HG03457 (cell line): ENCODE data around the gene ATP8B1.
"Not testable (repeated sequence)": the region's sequence is repeated elsewhere in the genome, so short reads cannot be mapped to it uniquely, and the experiment has no call there.

Experiments
- ATAC-seq: cut with Tn5 transposase; IDR thresholded peaks from one replicate; pipeline ENCODE4 v1.9.1; 2021; ENCODE audit warnings: moderate number of reproducible peaks; ENCODE audit not compliant: unreplicated experiment

ATP8B1 gene

GRCh38 chr18:57803103-57803969, at the start of gene ATP8B1:
Gene ATP8B1 (minus strand): TSS chr18:57803315. CDS start chr18:57731807, 71,508 bp downstream.
- no peak for ATAC-seq

- no peak for ATAC-seq
Measured at GRCh38 chr18:57850063-57850462, 46.9 kb upstream of the ATP8B1 start.

GRCh38 chr18:57848374-57848773, 45.3 kb upstream of the ATP8B1 start:
- not testable (repeated sequence) for ATAC-seq

- not testable (repeated sequence) for ATAC-seq
Measured at GRCh38 chr18:57847431-57847830, 44.3 kb upstream of the ATP8B1 start.

GRCh38 chr18:57846258-57846657, 43.1 kb upstream of the ATP8B1 start:
- no peak for ATAC-seq

GRCh38 chr18:57845605-57846074, 42.5 kb upstream of the ATP8B1 start:
- ATAC-seq: no peak

GRCh38 chr18:57844319-57844718, 41.2 kb upstream of the ATP8B1 start:
- no peak for ATAC-seq

GRCh38 chr18:57843386-57843785, 40.3 kb upstream of the ATP8B1 start:
- no peak for ATAC-seq

GRCh38 chr18:57841568-57841967, 38.5 kb upstream of the ATP8B1 start:
- peak; percentile 45 for ATAC-seq

GRCh38 chr18:57839942-57840381, 36.8 kb upstream of the ATP8B1 start:
- no peak for ATAC-seq

GRCh38 chr18:57837917-57838548, 34.9 kb upstream of the ATP8B1 start:
- peak; percentile 79 for ATAC-seq

GRCh38 chr18:57836557-57836956, 33.4 kb upstream of the ATP8B1 start:
- no peak for ATAC-seq

GRCh38 chr18:57835904-57836303, 32.8 kb upstream of the ATP8B1 start:
- no peak for ATAC-seq

GRCh38 chr18:57834616-57835015, 31.5 kb upstream of the ATP8B1 start:
- no peak for ATAC-seq

GRCh38 chr18:57833441-57834101, 30.5 kb upstream of the ATP8B1 start:
- ATAC-seq: no peak

- no peak for ATAC-seq
Measured at GRCh38 chr18:57832730-57833129, 29.6 kb upstream of the ATP8B1 start.

- no peak for ATAC-seq
Measured at GRCh38 chr18:57831597-57832377, 28.7 kb upstream of the ATP8B1 start.

GRCh38 chr18:57827646-57828045, 24.5 kb upstream of the ATP8B1 start:
- no peak for ATAC-seq

GRCh38 chr18:57826252-57826651, 23.1 kb upstream of the ATP8B1 start:
- no peak for ATAC-seq

GRCh38 chr18:57820583-57820982, 17.5 kb upstream of the ATP8B1 start:
- ATAC-seq: not testable (repeated sequence)
